ENCODE measurements around the gene HAPLN1.

Gene HAPLN1

GRCh38 chr5:83641946-83642345, 78.7 kb downstream of the HAPLN1 start:
- no peak for DNase-seq (ENCODE audit: low spot score)

GRCh38 chr5:83639911-83640310, 80.7 kb downstream of the HAPLN1 start:
- DNase-seq (ENCODE audit: low spot score) = no peak

GRCh38 chr5:83636156-83636555, 84.5 kb downstream of the HAPLN1 start:
- DNase-seq (ENCODE audit: low spot score) = peak; percentile 11

GRCh38 chr5:83633285-83633684, 87.4 kb downstream of the HAPLN1 start:
- no peak for DNase-seq (ENCODE audit: low spot score)

- peak; percentile 48 for DNase-seq (ENCODE audit: low spot score)
Measured at GRCh38 chr5:83632874-83633273, 87.8 kb downstream of the HAPLN1 start.

GRCh38 chr5:83628360-83628759, 92.3 kb downstream of the HAPLN1 start:
- DNase-seq (ENCODE audit: low spot score) = peak; percentile 4

GRCh38 chr5:83614841-83615240, 105.8 kb downstream of the HAPLN1 start:
- DNase-seq (ENCODE audit: low spot score) = no peak

- peak; percentile 24 for DNase-seq (ENCODE audit: low spot score)
Measured at GRCh38 chr5:83608122-83608521, 112.5 kb downstream of the HAPLN1 start.

- DNase-seq (ENCODE audit: low spot score) = no peak
Measured at GRCh38 chr5:83595217-83595616, 125.4 kb downstream of the HAPLN1 start.

GRCh38 chr5:83590966-83591365, 129.7 kb downstream of the HAPLN1 start:
- no peak for DNase-seq (ENCODE audit: low spot score)

GRCh38 chr5:83589786-83590185, 130.9 kb downstream of the HAPLN1 start:
- no peak for DNase-seq (ENCODE audit: low spot score)

Data from hepatic stellate cell (primary cell).